ENCODE results near the gene RNGTT.
"Not testable (repeated sequence)": the region's sequence is repeated elsewhere in the genome, so short reads cannot be mapped to it uniquely, and the experiment has no call there.

The RNGTT gene

GRCh38 chr6:88910922-88911778, 52.3 kb downstream of the RNGTT start:
- Histone ChIP-seq H3K27me3 (ENCODE audit: control insufficient read depth in 1 of 2, insufficient read depth in 2 of 2, low read length in 2 of 2) (no peaks in the 10 kb centered on the region), H3K9ac (ENCODE audit: low read length in 2 of 2) (no peak overlapping the region), H3K27ac (ENCODE audit: low read length) (no peak overlapping the region), H3K9me3 (ENCODE audit: control insufficient read depth in 2 of 2, low read length in 2 of 2) (no peaks in the 10 kb centered on the region), H3K4me3 (ENCODE audit: low read length in 2 of 2) (no peak overlapping the region), H3K4me1 (ENCODE audit: control insufficient read depth, insufficient read depth, low read length) (no peaks in the 10 kb centered on the region), H3K36me3 (ENCODE audit: control insufficient read depth in 2 of 2, insufficient read depth in 2 of 2, low read length in 2 of 2) (no peaks in the 10 kb centered on the region)

GRCh38 chr6:88908598-88909548, 54.5 kb downstream of the RNGTT start:
- no peaks in the 10 kb centered on the region for H3K4me1 ChIP-seq (ENCODE audit: control insufficient read depth, insufficient read depth, low read length)
- no peak overlapping the region for H3K9ac ChIP-seq (ENCODE audit: low read length in 2 of 2)
- no peak overlapping the region for H3K4me3 ChIP-seq (ENCODE audit: low read length in 2 of 2)
- no peak overlapping the region for H3K27ac ChIP-seq (ENCODE audit: low read length)
- H3K27me3 ChIP-seq (ENCODE audit: control insufficient read depth in 1 of 2, insufficient read depth in 2 of 2, low read length in 2 of 2): no peaks in the 10 kb centered on the region
- H3K9me3 ChIP-seq (ENCODE audit: control insufficient read depth in 2 of 2, low read length in 2 of 2): no peaks in the 10 kb centered on the region
- H3K36me3 ChIP-seq (ENCODE audit: control insufficient read depth in 2 of 2, insufficient read depth in 2 of 2, low read length in 2 of 2): peaks cover 0 to 2% of the 10 kb centered on the region in 2 donors

- H3K4me3 ChIP-seq (ENCODE audit: low read length in 2 of 2); H3K9ac ChIP-seq (ENCODE audit: low read length in 2 of 2); H3K27ac ChIP-seq (ENCODE audit: low read length); H3K9me3 ChIP-seq (ENCODE audit: control insufficient read depth in 2 of 2, low read length in 2 of 2); H3K27me3 ChIP-seq (ENCODE audit: control insufficient read depth in 1 of 2, insufficient read depth in 2 of 2, low read length in 2 of 2); H3K36me3 ChIP-seq (ENCODE audit: control insufficient read depth in 2 of 2, insufficient read depth in 2 of 2, low read length in 2 of 2); H3K4me1 ChIP-seq (ENCODE audit: control insufficient read depth, insufficient read depth, low read length): not testable (repeated sequence)
Measured at GRCh38 chr6:88907148-88907547, 56.3 kb downstream of the RNGTT start.

GRCh38 chr6:88899569-88900316, 63.7 kb downstream of the RNGTT start:
- H3K9ac ChIP-seq (ENCODE audit: low read length in 2 of 2): no peak overlapping the region
- no peaks in the 10 kb centered on the region for H3K9me3 ChIP-seq (ENCODE audit: control insufficient read depth in 2 of 2, low read length in 2 of 2)
- H3K36me3 ChIP-seq (ENCODE audit: control insufficient read depth in 2 of 2, insufficient read depth in 2 of 2, low read length in 2 of 2): peaks cover 0 to 3% of the 10 kb centered on the region in 2 donors
- no peak overlapping the region for H3K27ac ChIP-seq (ENCODE audit: low read length)
- H3K4me1 ChIP-seq (ENCODE audit: control insufficient read depth, insufficient read depth, low read length): no peaks in the 10 kb centered on the region
- no peak overlapping the region for H3K4me3 ChIP-seq (ENCODE audit: low read length in 2 of 2)
- H3K27me3 ChIP-seq (ENCODE audit: control insufficient read depth in 1 of 2, insufficient read depth in 2 of 2, low read length in 2 of 2): no peaks in the 10 kb centered on the region

- Histone ChIP-seq H3K4me3 (ENCODE audit: low read length in 2 of 2) (no peak overlapping the region), H3K27ac (ENCODE audit: low read length) (no peak overlapping the region), H3K36me3 (ENCODE audit: control insufficient read depth in 2 of 2, insufficient read depth in 2 of 2, low read length in 2 of 2) (no peaks in the 10 kb centered on the region), H3K4me1 (ENCODE audit: control insufficient read depth, insufficient read depth, low read length) (no peaks in the 10 kb centered on the region), H3K9ac (ENCODE audit: low read length in 2 of 2) (no peak overlapping the region), H3K9me3 (ENCODE audit: control insufficient read depth in 2 of 2, low read length in 2 of 2) (no peaks in the 10 kb centered on the region), H3K27me3 (ENCODE audit: control insufficient read depth in 1 of 2, insufficient read depth in 2 of 2, low read length in 2 of 2) (no peaks in the 10 kb centered on the region)
Measured at GRCh38 chr6:88895911-88896310, 67.5 kb downstream of the RNGTT start.

- no peaks in the 10 kb centered on the region for H3K4me1 ChIP-seq (ENCODE audit: control insufficient read depth, insufficient read depth, low read length)
- H3K9me3 ChIP-seq (ENCODE audit: control insufficient read depth in 2 of 2, low read length in 2 of 2): no peaks in the 10 kb centered on the region
- H3K36me3 ChIP-seq (ENCODE audit: control insufficient read depth in 2 of 2, insufficient read depth in 2 of 2, low read length in 2 of 2): no peaks in the 10 kb centered on the region
- H3K9ac ChIP-seq (ENCODE audit: low read length in 2 of 2): no peak overlapping the region
- H3K27me3 ChIP-seq (ENCODE audit: control insufficient read depth in 1 of 2, insufficient read depth in 2 of 2, low read length in 2 of 2): no peaks in the 10 kb centered on the region
- no peak overlapping the region for H3K27ac ChIP-seq (ENCODE audit: low read length)
- H3K4me3 ChIP-seq (ENCODE audit: low read length in 2 of 2): no peak overlapping the region
Measured at GRCh38 chr6:88890860-88891845, 72.3 kb downstream of the RNGTT start.

GRCh38 chr6:88890394-88890793, 73.0 kb downstream of the RNGTT start:
- H3K9ac ChIP-seq (ENCODE audit: low read length in 2 of 2): no peak overlapping the region

GRCh38 chr6:88884361-88884760, 79.1 kb downstream of the RNGTT start:
- Histone ChIP-seq H3K36me3 (ENCODE audit: control insufficient read depth in 2 of 2, insufficient read depth in 2 of 2, low read length in 2 of 2) (peaks cover 0 to 2% of the 10 kb centered on the region in 2 donors), H3K27ac (ENCODE audit: low read length) (no peak overlapping the region), H3K27me3 (ENCODE audit: control insufficient read depth in 1 of 2, insufficient read depth in 2 of 2, low read length in 2 of 2) (no peaks in the 10 kb centered on the region), H3K9me3 (ENCODE audit: control insufficient read depth in 2 of 2, low read length in 2 of 2) (no peaks in the 10 kb centered on the region), H3K9ac (ENCODE audit: low read length in 2 of 2) (no peak overlapping the region), H3K4me1 (ENCODE audit: control insufficient read depth, insufficient read depth, low read length) (no peaks in the 10 kb centered on the region), H3K4me3 (ENCODE audit: low read length in 2 of 2) (no peak overlapping the region)

More at GRCh38 chr6:88890394-88890793, 73.0 kb downstream of the RNGTT start:
- Histone ChIP-seq H3K4me3 (ENCODE audit: low read length in 2 of 2) (no peak overlapping the region), H3K27ac (ENCODE audit: low read length) (no peak overlapping the region), H3K4me1 (ENCODE audit: control insufficient read depth, insufficient read depth, low read length) (no peaks in the 10 kb centered on the region), H3K9me3 (ENCODE audit: control insufficient read depth in 2 of 2, low read length in 2 of 2) (no peaks in the 10 kb centered on the region), H3K36me3 (ENCODE audit: control insufficient read depth in 2 of 2, insufficient read depth in 2 of 2, low read length in 2 of 2) (no peaks in the 10 kb centered on the region), H3K27me3 (ENCODE audit: control insufficient read depth in 1 of 2, insufficient read depth in 2 of 2, low read length in 2 of 2) (no peaks in the 10 kb centered on the region)

GRCh38 chr6:88882536-88882935, 80.9 kb downstream of the RNGTT start:
- H3K9me3 ChIP-seq (ENCODE audit: control insufficient read depth in 2 of 2, low read length in 2 of 2): no peaks in the 10 kb centered on the region
- no peaks in the 10 kb centered on the region for H3K4me1 ChIP-seq (ENCODE audit: control insufficient read depth, insufficient read depth, low read length)
- no peak overlapping the region for H3K4me3 ChIP-seq (ENCODE audit: low read length in 2 of 2)
- no peak overlapping the region for H3K27ac ChIP-seq (ENCODE audit: low read length)
- no peaks in the 10 kb centered on the region for H3K27me3 ChIP-seq (ENCODE audit: control insufficient read depth in 1 of 2, insufficient read depth in 2 of 2, low read length in 2 of 2)
- H3K36me3 ChIP-seq (ENCODE audit: control insufficient read depth in 2 of 2, insufficient read depth in 2 of 2, low read length in 2 of 2): peaks cover 0 to 2% of the 10 kb centered on the region in 2 donors
- H3K9ac ChIP-seq (ENCODE audit: low read length in 2 of 2): no peak overlapping the region

Data from stomach smooth muscle (tissue), 2 donors.